Transverse colon (tissue), 4 donors: Measurements from ENCODE around the gene GALNT12. TPM values are rescaled to one million over a fixed set of nuclear protein-coding genes. Genes with fewer than 3 reads are reported as not detected.

ENCODE experiments used
- DNase-seq: peaks from one replicate; pipeline ENCODE4 v3.0.0-alpha.2; 2019
- H3K27ac ChIP-seq, 4 donors: fragments of 200-600 bp; sonication (generic); 2 replicates each; pipeline ENCODE4 v1.5.1; 2016 to 2018; ENCODE audit warnings: inconsistent platforms in 4 of 4
- H3K27me3 ChIP-seq: fragments of 200-600 bp; sonication (generic); 2 replicates; pipeline ENCODE4 v1.5.1; 2017; ENCODE audit warnings: inconsistent platforms
- H3K36me3 ChIP-seq, 4 donors: fragments of 200-600 bp; sonication (generic); 2 replicates each; pipeline ENCODE4 v1.5.1; 2017 to 2019; ENCODE audit warnings: inconsistent platforms in 4 of 4
- H3K4me1 ChIP-seq, 4 donors: fragments of 200-600 bp; sonication (generic); 2 replicates each; pipeline ENCODE4 v1.5.1; 2017 to 2020; ENCODE audit warnings: inconsistent platforms in 4 of 4
- H3K4me3 ChIP-seq, 4 donors: fragments of 200-600 bp; sonication (generic); 1 replicate in 1 of 4; 2 replicates in 3 of 4; pipeline versions ENCODE4 v1.5.1 to v1.6.1; 2017 to 2019; ENCODE audit warnings: inconsistent platforms in 4 of 4
- H3K9me3 ChIP-seq, 2 donors: fragments of 200-600 bp; sonication (generic); 2 replicates each; pipeline ENCODE4 v1.5.1; 2017 to 2019; ENCODE audit warnings: inconsistent platforms in 2 of 2
- CTCF ChIP-seq, 5 experiments: fragments of 200-600 bp in 3 of 5; fragments of 450-650 bp in 2 of 5; sonication (generic) in 3 of 5; IDR thresholded peaks; 1 replicate in 2 of 5; 2 replicates in 3 of 5; pipeline ENCODE4 v1.5.1; 2016 to 2017; ENCODE audit warnings: antibody characterized with exemption in 5 of 5, inconsistent platforms in 3 of 5, mild to moderate bottlenecking in 2 of 5, moderate library complexity in 1 of 5
- EP300 ChIP-seq: sonication (generic); formaldehyde crosslinking; IDR thresholded peaks from one replicate; pipeline ENCODE4 v1.6.1; 2017; ENCODE audit warnings: antibody characterized with exemption, low read depth
- POLR2A ChIP-seq: fragments of 450-650 bp; IDR thresholded peaks from one replicate; pipeline ENCODE4 v1.6.1; 2016; ENCODE audit warnings: antibody characterized with exemption, mild to moderate bottlenecking, moderate library complexity
- POLR2AphosphoS5 ChIP-seq, 3 donors: sonication (generic); formaldehyde crosslinking; IDR thresholded peaks; one replicate each; pipeline ENCODE4 v1.6.1; 2016; ENCODE audit warnings: antibody characterized with exemption in 3 of 3
- WGBS, 2 donors: methylation state at CpG; one replicate each; pipeline ENCODE4 v1.1.5; 2018; ENCODE audit warnings: low coverage in 1 of 2; 5-methylcytosine and 5-hydroxymethylcytosine counted together
- in situ Hi-C, 4 donors: fragments of 200-750 bp; cut with MboI; loops; one replicate each; pipeline versions ENCODE4 v1.15.0 to v1.15.1; 2017; ENCODE audit warnings: low sequenced_read_pairs in 3 of 4, low pct_ligation_motif_present in 1 of 4, low pct_unique_long_range_greater_than_20kb in 1 of 4
- intact Hi-C: fragments of 100-400 bp; cut with DNase I; formaldehyde crosslinking; loops from one replicate; pipeline ENCODE4 v1.15.1; 2023; ENCODE audit warnings: low total_unique reads
- total RNA-seq, 4 donors: library from RNA; depleted of rRNA; stranded (reverse); fragments of >200 nt; gene quantifications; one replicate each; pipeline ENCODE4 v1.1.0, GENCODE V29; 2016

Gene GALNT12
- total RNA-seq, 4 donors from 2014 or later: 79.7 to 174 (median 120) TPM

- DNase-seq: no peak
- peaks cover 0 to 11% (median 3%) of the 10 kb centered on the region in 4 donors for H3K36me3 ChIP-seq
- intact Hi-C loops: no loop called here
- H3K27ac ChIP-seq: no peak overlapping the region
- no peak overlapping the region for H3K4me3 ChIP-seq
- H3K9me3 ChIP-seq: no peaks in the 10 kb centered on the region
- H3K27me3 ChIP-seq: no peaks in the 10 kb centered on the region
- no peaks in the 10 kb centered on the region for H3K4me1 ChIP-seq
- TF ChIP-seq EP300 (no peak), POLR2A (no peak), CTCF (IDR thresholded peaks at IDR 0.05) (no peak), POLR2AphosphoS5 (IDR thresholded peaks at IDR 0.05) (no peak)
- in situ Hi-C loops: no loop called here
- WGBS, 2 donors: 100% methylated on average over 1 of the region's 1 CpG
Observed at GRCh38 chr9:98832768-98833089, 25.3 kb downstream of the GALNT12 start.

GRCh38 chr9:98833090-98833956, 25.9 kb downstream of the GALNT12 start:
- H3K4me3 ChIP-seq: no peak overlapping the region
- no peak for DNase-seq
- peaks cover 0 to 11% (median 3%) of the 10 kb centered on the region in 4 donors for H3K36me3 ChIP-seq

GRCh38 chr9:98834386-98834785, 26.9 kb downstream of the GALNT12 start:
- no peak for DNase-seq
- TF ChIP-seq CTCF (IDR thresholded peaks at IDR 0.05) (no peak), EP300 (no peak), POLR2A (no peak), POLR2AphosphoS5 (IDR thresholded peaks at IDR 0.05) (no peak)
- H3K9me3 ChIP-seq: no peaks in the 10 kb centered on the region
- H3K4me1 ChIP-seq: no peaks in the 10 kb centered on the region
- no peak overlapping the region for H3K27ac ChIP-seq
- H3K36me3 ChIP-seq: peaks cover 0 to 7% (median 3%) of the 10 kb centered on the region in 4 donors
- no peak overlapping the region for H3K4me3 ChIP-seq
- H3K27me3 ChIP-seq: no peaks in the 10 kb centered on the region
- in situ Hi-C loops: no loop called here
- intact Hi-C loops: no loop called here
- 84 to 93% methylated on average over 5 to 9 of the region's 9 CpGs for WGBS, 2 donors

More at GRCh38 chr9:98833090-98833956, 25.9 kb downstream of the GALNT12 start:
- Histone ChIP-seq H3K4me1 (no peaks in the 10 kb centered on the region), H3K27me3 (no peaks in the 10 kb centered on the region), H3K27ac (no peak overlapping the region), H3K9me3 (no peaks in the 10 kb centered on the region)
- 91% methylated on average over 4 to 9 of the region's 9 CpGs for WGBS, 2 donors
- in situ Hi-C loops (no loop called here), intact Hi-C loops (no loop called here)
- TF ChIP-seq EP300: no peak
- TF ChIP-seq POLR2A: no peak
- no peak for TF ChIP-seq CTCF (IDR thresholded peaks at IDR 0.05)
- TF ChIP-seq POLR2AphosphoS5 (IDR thresholded peaks at IDR 0.05): no peak

- 76 to 90% methylated on average over 3 to 4 of the region's 4 CpGs for WGBS, 2 donors
- intact Hi-C loops (no loop called here), in situ Hi-C loops (no loop called here)
- H3K4me3 ChIP-seq: no peak overlapping the region
- peaks cover 0 to 13% (median 3%) of the 10 kb centered on the region in 4 donors for H3K36me3 ChIP-seq
- TF ChIP-seq POLR2A (no peak), CTCF (IDR thresholded peaks at IDR 0.05) (no peak), EP300 (no peak), POLR2AphosphoS5 (IDR thresholded peaks at IDR 0.05) (no peak)
- no peaks in the 10 kb centered on the region for H3K4me1 ChIP-seq
- H3K27ac ChIP-seq: no peak overlapping the region
- no peaks in the 10 kb centered on the region for H3K9me3 ChIP-seq
- H3K27me3 ChIP-seq: no peaks in the 10 kb centered on the region
- DNase-seq: no peak
Observed at GRCh38 chr9:98836206-98836605, 28.7 kb downstream of the GALNT12 start.
